ENCODE data around the gene SND1.

The SND1 gene

GRCh38 chr7:128042012-128042411 is 390.0 kb downstream of the SND1 start:
- no peak for DNase-seq (ENCODE audit: low read depth)

- no peak for DNase-seq (ENCODE audit: low read depth)
These were observed 392.1 kb downstream of the SND1 start for GRCh38 chr7:128044064-128044463.

- DNase-seq (ENCODE audit: low read depth), result no peak
These were observed 393.2 kb downstream of the SND1 start for GRCh38 chr7:128045158-128045557.

GRCh38 chr7:128045766-128046165 is 393.8 kb downstream of the SND1 start:
- no peak for DNase-seq (ENCODE audit: low read depth)

- no peak for DNase-seq (ENCODE audit: low read depth)
These were observed 400.4 kb downstream of the SND1 start for GRCh38 chr7:128052404-128052803.

GRCh38 chr7:128053023-128053422 is 401.0 kb downstream of the SND1 start:
- DNase-seq (ENCODE audit: low read depth), result no peak

- no peak for DNase-seq (ENCODE audit: low read depth)
These were observed 402.0 kb downstream of the SND1 start for GRCh38 chr7:128053991-128054390.

- no peak for DNase-seq (ENCODE audit: low read depth)
These were observed 402.5 kb downstream of the SND1 start for GRCh38 chr7:128054511-128054910.

- no peak for DNase-seq (ENCODE audit: low read depth)
These were observed 403.6 kb downstream of the SND1 start for GRCh38 chr7:128055637-128056036.

- DNase-seq (ENCODE audit: low read depth), result no peak
These were observed 404.9 kb downstream of the SND1 start for GRCh38 chr7:128056901-128057300.

- no peak for DNase-seq (ENCODE audit: low read depth)
These were observed 405.9 kb downstream of the SND1 start for GRCh38 chr7:128057909-128058308.

GRCh38 chr7:128059143-128059988 is 407.4 kb downstream of the SND1 start:
- no peak for DNase-seq (ENCODE audit: low read depth)

GRCh38 chr7:128060018-128060417 is 408.0 kb downstream of the SND1 start:
- no peak for DNase-seq (ENCODE audit: low read depth)

- DNase-seq (ENCODE audit: low read depth), result no peak
These were observed 411.1 kb downstream of the SND1 start for GRCh38 chr7:128063088-128063487.

GRCh38 chr7:128065872-128066271 is 413.9 kb downstream of the SND1 start:
- DNase-seq (ENCODE audit: low read depth), result no peak

- DNase-seq (ENCODE audit: low read depth), result no peak
These were observed 414.4 kb downstream of the SND1 start for GRCh38 chr7:128066395-128066794.

- no peak for DNase-seq (ENCODE audit: low read depth)
These were observed 414.9 kb downstream of the SND1 start for GRCh38 chr7:128066858-128067257.

GRCh38 chr7:128067983-128068382 is 416.0 kb downstream of the SND1 start:
- DNase-seq (ENCODE audit: low read depth), result no peak

- DNase-seq (ENCODE audit: low read depth), result no peak
These were observed 416.8 kb downstream of the SND1 start for GRCh38 chr7:128068785-128069184.

GRCh38 chr7:128069373-128070364 is 417.7 kb downstream of the SND1 start:
- DNase-seq (ENCODE audit: low read depth), result no peak

- DNase-seq (ENCODE audit: low read depth), result no peak
These were observed 419.4 kb downstream of the SND1 start for GRCh38 chr7:128071376-128071775.

GRCh38 chr7:128071801-128072200 is 419.8 kb downstream of the SND1 start:
- no peak for DNase-seq (ENCODE audit: low read depth)
